Measurements from ENCODE around the gene GPATCH3. TPM values are rescaled to one million over a fixed set of nuclear protein-coding genes. Genes with fewer than 3 reads are reported as not detected.
A peak's percentile ranks its signal among the peaks of the same experiment; 100 is the strongest.

GPATCH3 gene
- total and polyA plus RNA-seq, 8 donors = 10.0 to 17.1 (median 14.4) TPM

DNA sequence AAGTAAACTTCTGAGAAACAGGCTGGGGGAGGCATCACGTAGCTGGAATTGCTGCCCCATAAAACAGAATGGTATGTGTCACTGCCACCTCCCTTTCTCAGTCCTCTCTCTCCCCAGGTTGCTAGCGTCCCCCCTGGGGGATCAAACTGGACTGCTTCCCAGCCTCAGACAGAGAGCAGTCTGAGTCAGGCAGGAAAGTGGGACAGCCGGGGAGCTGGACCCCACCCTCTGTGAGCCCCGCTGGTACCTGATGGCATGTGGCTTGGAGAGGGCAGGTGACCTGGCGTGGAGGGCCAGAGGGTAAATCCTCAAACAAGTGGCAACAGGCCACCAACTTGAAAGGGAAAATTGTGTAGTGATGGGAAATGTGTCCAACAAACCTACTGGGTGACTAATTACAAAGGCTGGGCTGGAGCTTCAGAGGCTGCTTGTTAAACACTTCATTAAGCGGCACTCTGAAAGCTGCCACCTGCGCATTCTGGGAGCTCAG, 38.3 kb downstream of the GPATCH3 start:
- TF ChIP-seq, protein P1, sequence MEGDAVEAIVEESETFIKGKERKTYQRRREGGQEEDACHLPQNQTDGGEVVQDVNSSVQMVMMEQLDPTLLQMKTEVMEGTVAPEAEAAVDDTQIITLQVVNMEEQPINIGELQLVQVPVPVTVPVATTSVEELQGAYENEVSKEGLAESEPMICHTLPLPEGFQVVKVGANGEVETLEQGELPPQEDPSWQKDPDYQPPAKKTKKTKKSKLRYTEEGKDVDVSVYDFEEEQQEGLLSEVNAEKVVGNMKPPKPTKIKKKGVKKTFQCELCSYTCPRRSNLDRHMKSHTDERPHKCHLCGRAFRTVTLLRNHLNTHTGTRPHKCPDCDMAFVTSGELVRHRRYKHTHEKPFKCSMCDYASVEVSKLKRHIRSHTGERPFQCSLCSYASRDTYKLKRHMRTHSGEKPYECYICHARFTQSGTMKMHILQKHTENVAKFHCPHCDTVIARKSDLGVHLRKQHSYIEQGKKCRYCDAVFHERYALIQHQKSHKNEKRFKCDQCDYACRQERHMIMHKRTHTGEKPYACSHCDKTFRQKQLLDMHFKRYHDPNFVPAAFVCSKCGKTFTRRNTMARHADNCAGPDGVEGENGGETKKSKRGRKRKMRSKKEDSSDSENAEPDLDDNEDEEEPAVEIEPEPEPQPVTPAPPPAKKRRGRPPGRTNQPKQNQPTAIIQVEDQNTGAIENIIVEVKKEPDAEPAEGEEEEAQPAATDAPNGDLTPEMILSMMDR (IDR thresholded peaks at IDR 0.05) = no peak
- H3K27me3 ChIP-seq = no peaks in the 10 kb centered on the region
- intact Hi-C loops (cut with DNase I) = no loop called here
- ATAC-seq = peak; percentile 4
- H3K36me3 ChIP-seq = peaks cover 0 to 5% of the 10 kb centered on the region in 2 donors
- H3K9me3 ChIP-seq = no peaks in the 10 kb centered on the region
- no peak overlapping the region for H3K4me3 ChIP-seq
- peaks cover 0 to 32% of the 10 kb centered on the region in 2 donors for H3K4me1 ChIP-seq
- peak overlapping the region; percentile 71 to 73 for H3K27ac ChIP-seq
- peak in 2 of 4 donors; percentile 62 to 78 for DNase-seq

DNA sequence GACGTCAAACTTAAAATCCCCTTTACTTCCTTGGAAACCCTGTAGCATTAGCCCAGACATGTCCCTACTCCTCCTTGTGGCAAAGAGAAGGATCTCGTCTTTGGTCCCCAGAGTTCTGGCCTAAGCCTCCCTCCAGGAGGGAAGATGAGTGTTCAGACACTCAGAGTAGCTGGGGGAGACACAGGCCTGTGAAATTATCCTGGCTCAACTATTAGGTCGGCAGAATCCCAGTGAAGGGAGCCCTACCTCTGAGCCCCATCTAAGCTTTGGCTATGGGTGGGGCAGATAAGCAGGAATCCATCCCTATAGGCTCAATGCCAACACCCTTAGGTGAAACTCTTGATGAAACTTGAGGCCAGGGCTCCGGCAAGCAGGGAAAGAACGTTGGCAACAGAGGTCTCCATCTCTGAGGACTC, 39.0 kb downstream of the GPATCH3 start:
- H3K27ac ChIP-seq = peak overlapping the region in 1 of 2 donors; percentile 71
- DNase-seq = no peak
- no peak for ATAC-seq
- no peaks in the 10 kb centered on the region for H3K9me3 ChIP-seq
- H3K4me3 ChIP-seq = no peak overlapping the region
- intact Hi-C loops (cut with DNase I) = no loop called here
- H3K36me3 ChIP-seq = peaks cover 0 to 11% of the 10 kb centered on the region in 2 donors
- H3K4me1 ChIP-seq = peaks cover 0 to 30% of the 10 kb centered on the region in 2 donors
- TF ChIP-seq, protein P1 (IDR thresholded peaks at IDR 0.05) = no peak
- H3K27me3 ChIP-seq = no peaks in the 10 kb centered on the region

DNA sequence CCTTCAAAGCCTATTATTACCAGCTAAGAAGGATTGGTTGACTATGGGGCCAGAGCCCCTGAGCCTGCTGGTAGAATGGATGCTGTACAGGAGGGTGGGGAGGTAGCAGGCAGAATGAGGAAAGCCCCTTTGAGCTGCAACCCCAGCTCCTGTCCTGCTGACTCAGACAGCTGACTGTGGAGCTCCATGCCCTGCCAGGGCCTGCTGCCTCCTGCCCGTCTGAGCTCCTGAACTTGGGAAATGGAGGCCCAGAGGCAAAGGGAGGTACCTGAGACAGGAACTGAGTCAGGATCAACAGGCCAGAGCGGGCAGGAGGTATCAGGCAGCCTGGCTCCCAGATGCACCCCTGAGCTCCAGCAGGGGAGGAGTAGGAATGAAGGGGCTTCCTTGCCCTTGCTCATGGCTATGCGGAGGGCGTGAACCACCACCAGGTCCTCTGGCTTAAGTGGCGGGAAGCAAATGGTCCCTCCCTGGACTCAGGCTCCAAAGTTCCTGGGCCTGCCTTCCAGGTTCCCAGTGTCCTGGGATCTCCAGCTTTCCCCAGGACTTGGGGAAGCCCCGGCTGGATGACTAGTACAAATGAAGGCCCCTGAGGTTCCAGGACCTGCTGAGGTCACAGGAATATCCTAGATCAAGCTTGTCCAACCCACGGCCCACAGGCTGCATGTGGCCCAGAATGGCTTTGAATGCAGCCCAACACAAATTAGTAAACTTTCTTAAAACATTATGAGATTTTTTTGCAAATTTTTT, 41.2 kb downstream of the GPATCH3 start:
- H3K27me3 ChIP-seq = no peaks in the 10 kb centered on the region
- intact Hi-C loops (cut with DNase I) = no loop called here
- no peaks in the 10 kb centered on the region for H3K9me3 ChIP-seq
- H3K36me3 ChIP-seq = peaks cover 0 to 33% of the 10 kb centered on the region in 2 donors
- no peak for DNase-seq
- no peak overlapping the region for H3K27ac ChIP-seq
- TF ChIP-seq, protein P1 (IDR thresholded peaks at IDR 0.05) = no peak
- ATAC-seq = no peak
- H3K4me3 ChIP-seq = no peak overlapping the region
- H3K4me1 ChIP-seq = peaks cover 0 to 14% of the 10 kb centered on the region in 2 donors

DNA sequence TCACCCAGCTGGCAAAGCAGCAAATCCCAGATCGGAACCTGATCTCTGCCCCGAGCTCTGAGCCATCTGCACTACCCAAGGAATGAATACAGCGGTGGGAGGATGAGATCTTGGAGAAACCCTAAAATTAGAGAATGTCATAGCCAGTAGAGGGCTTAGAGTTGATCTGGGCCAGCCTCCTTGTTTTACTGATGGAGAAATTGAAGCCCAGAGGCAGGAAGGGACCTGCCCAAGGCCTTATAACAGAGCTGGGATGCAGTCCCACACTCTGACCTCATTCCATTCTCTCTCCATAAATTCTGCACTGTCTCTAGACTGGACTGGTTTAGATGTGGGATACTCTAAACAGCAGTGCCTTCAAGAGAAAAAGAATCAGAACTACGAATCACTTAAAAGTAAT, 42.1 kb downstream of the GPATCH3 start:
- ATAC-seq = no peak
- no peak for DNase-seq
- Histone ChIP-seq H3K4me3 (no peak overlapping the region), H3K4me1 (peaks cover 0 to 9% of the 10 kb centered on the region in 2 donors), H3K36me3 (peaks cover 0 to 42% of the 10 kb centered on the region in 2 donors), H3K9me3 (no peaks in the 10 kb centered on the region), H3K27ac (no peak overlapping the region), H3K27me3 (no peaks in the 10 kb centered on the region)
- intact Hi-C loops (cut with DNase I) = no loop called here
- TF ChIP-seq, protein P1 (IDR thresholded peaks at IDR 0.05) = no peak

DNA sequence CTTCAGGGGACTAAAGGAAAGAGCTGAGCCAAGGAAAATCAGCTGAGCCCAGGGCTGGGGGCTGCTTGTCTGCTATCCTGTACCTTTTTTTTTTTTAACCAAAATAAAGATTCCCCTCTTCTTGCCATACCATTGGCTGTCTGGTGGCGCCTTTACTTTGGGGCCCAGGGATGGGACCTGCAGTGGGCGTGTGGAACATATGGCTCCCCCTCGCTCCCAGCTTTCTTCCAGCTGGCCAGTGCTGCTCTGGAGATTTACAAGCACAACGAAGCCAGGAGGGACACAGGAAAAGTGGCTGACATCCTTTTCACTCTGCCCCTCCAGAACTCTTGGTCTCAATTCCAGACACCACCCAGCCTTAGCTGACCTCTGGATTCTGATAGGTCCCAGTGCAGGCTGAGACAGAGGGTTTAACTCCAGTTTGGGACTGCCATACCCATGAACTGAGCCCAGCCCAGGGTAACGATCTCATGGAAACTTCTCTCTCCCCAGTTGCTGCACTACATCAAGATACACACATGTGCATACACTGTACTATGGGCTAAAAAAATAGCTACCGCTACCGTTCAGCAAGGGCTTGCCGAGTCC, 42.7 kb downstream of the GPATCH3 start:
- no peak overlapping the region for H3K4me3 ChIP-seq
- intact Hi-C loops (cut with DNase I) = no loop called here
- H3K4me1 ChIP-seq = peaks cover 0 to 10% of the 10 kb centered on the region in 2 donors
- no peaks in the 10 kb centered on the region for H3K9me3 ChIP-seq
- DNase-seq (no peak), ATAC-seq (no peak)
- TF ChIP-seq, protein P1 (IDR thresholded peaks at IDR 0.05) = no peak
- H3K27ac ChIP-seq = no peak overlapping the region
- H3K27me3 ChIP-seq = no peaks in the 10 kb centered on the region
- H3K36me3 ChIP-seq = peaks cover 0 to 48% of the 10 kb centered on the region in 2 donors

All from left lung (tissue), 10 donors.